ENCODE data around the gene RPA1.
"Not testable (repeated sequence)": the region's sequence is repeated elsewhere in the genome, so short reads cannot be mapped to it uniquely, and the experiment has no call there.

RPA1 gene

GRCh38 chr17:1813088-1813487, 16.7 kb upstream of the RPA1 start:
- DNase-seq (ENCODE audit: low read depth in 2 of 2), result no peak

- no peak for DNase-seq (ENCODE audit: low read depth in 2 of 2)
Measured at GRCh38 chr17:1820528-1821252, 9.1 kb upstream of the RPA1 start.

- DNase-seq (ENCODE audit: low read depth in 2 of 2), result no peak
Measured at GRCh38 chr17:1829216-1829591, 601 bp upstream of the RPA1 start.

- no peak for DNase-seq (ENCODE audit: low read depth in 2 of 2)
Measured at GRCh38 chr17:1830288-1830687, 483 bp downstream of the RPA1 start.

- DNase-seq (ENCODE audit: low read depth in 2 of 2), result no peak
Measured at GRCh38 chr17:1834380-1835149, 4.8 kb downstream of the RPA1 start.

GRCh38 chr17:1839516-1839915, 9.7 kb downstream of the RPA1 start:
- no peak for DNase-seq (ENCODE audit: low read depth in 2 of 2)

GRCh38 chr17:1843947-1844346, 14.1 kb downstream of the RPA1 start:
- no peak for DNase-seq (ENCODE audit: low read depth in 2 of 2)

GRCh38 chr17:1847191-1847590, 17.4 kb downstream of the RPA1 start:
- DNase-seq (ENCODE audit: low read depth in 2 of 2), result no peak

- DNase-seq (ENCODE audit: low read depth in 2 of 2), result no peak
Measured at GRCh38 chr17:1852327-1852726, 22.5 kb downstream of the RPA1 start.

- no peak for DNase-seq (ENCODE audit: low read depth in 2 of 2)
Measured at GRCh38 chr17:1853698-1854097, 23.9 kb downstream of the RPA1 start.

- not testable (repeated sequence) for DNase-seq (ENCODE audit: low read depth in 2 of 2)
Measured at GRCh38 chr17:1856462-1856861, 26.7 kb downstream of the RPA1 start.

- no peak for DNase-seq (ENCODE audit: low read depth in 2 of 2)
Measured at GRCh38 chr17:1860978-1861377, 31.2 kb downstream of the RPA1 start.

GRCh38 chr17:1861391-1862010, 31.7 kb downstream of the RPA1 start:
- no peak for DNase-seq (ENCODE audit: low read depth in 2 of 2)

- DNase-seq (ENCODE audit: low read depth in 2 of 2), result peak; percentile 2 to 15
Measured at GRCh38 chr17:1865252-1866037, 35.6 kb downstream of the RPA1 start.

- no peak for DNase-seq (ENCODE audit: low read depth in 2 of 2)
Measured at GRCh38 chr17:1867307-1867706, 37.5 kb downstream of the RPA1 start.

GRCh38 chr17:1868090-1868489, 38.3 kb downstream of the RPA1 start:
- DNase-seq (ENCODE audit: low read depth in 2 of 2), result no peak

GRCh38 chr17:1870592-1870991, 40.8 kb downstream of the RPA1 start:
- no peak for DNase-seq (ENCODE audit: low read depth in 2 of 2)

GRCh38 chr17:1871756-1872155, 42.0 kb downstream of the RPA1 start:
- DNase-seq (ENCODE audit: low read depth in 2 of 2), result no peak

GRCh38 chr17:1872254-1872653, 42.4 kb downstream of the RPA1 start:
- DNase-seq (ENCODE audit: low read depth in 2 of 2), result no peak

GRCh38 chr17:1872976-1873375, 43.2 kb downstream of the RPA1 start:
- DNase-seq (ENCODE audit: low read depth in 2 of 2), result no peak

- DNase-seq (ENCODE audit: low read depth in 2 of 2), result no peak
Measured at GRCh38 chr17:1873418-1873817, 43.6 kb downstream of the RPA1 start.

- no peak for DNase-seq (ENCODE audit: low read depth in 2 of 2)
Measured at GRCh38 chr17:1875597-1875996, 45.8 kb downstream of the RPA1 start.

Measured in stimulated activated CD8-positive, alpha-beta memory T cell treated with anti-CD3 and anti-CD28 coated beads, Interleukin-15, amount 100 ng/mL, for 4 hours (primary cell).